Fibroblast of villous mesenchyme (primary cell): ENCODE measurements around the gene SYNPR. TPM values are rescaled to one million over a fixed set of nuclear protein-coding genes. Genes with fewer than 3 reads are reported as not detected.

ENCODE experiments used
- DNase-seq: peaks from one replicate; pipeline ENCODE4 v3.0.0-alpha.2; 2010; ENCODE audit warnings: low read depth
- H3K4me3 ChIP-seq: 2 replicates; pipeline ENCODE4 v1.5.1; 2011; ENCODE audit warnings: low read depth, mild to moderate bottlenecking, low read length
- total RNA-seq: library from RNA; depleted of rRNA; stranded (reverse); fragments of >200 nt; gene quantifications from 2 replicates; pipeline ENCODE4 v1.2.3, GENCODE V29; 2012
- TF ChIP-seq, protein P1 (sequence below): IDR thresholded peaks from 2 replicates; pipeline ENCODE4 v1.5.1; 2012; ENCODE audit warnings: low read depth, mild to moderate bottlenecking, low read length; ENCODE audit not compliant: insufficient read depth

The SYNPR gene
- total RNA-seq, 1 donor: not detected

DNA sequence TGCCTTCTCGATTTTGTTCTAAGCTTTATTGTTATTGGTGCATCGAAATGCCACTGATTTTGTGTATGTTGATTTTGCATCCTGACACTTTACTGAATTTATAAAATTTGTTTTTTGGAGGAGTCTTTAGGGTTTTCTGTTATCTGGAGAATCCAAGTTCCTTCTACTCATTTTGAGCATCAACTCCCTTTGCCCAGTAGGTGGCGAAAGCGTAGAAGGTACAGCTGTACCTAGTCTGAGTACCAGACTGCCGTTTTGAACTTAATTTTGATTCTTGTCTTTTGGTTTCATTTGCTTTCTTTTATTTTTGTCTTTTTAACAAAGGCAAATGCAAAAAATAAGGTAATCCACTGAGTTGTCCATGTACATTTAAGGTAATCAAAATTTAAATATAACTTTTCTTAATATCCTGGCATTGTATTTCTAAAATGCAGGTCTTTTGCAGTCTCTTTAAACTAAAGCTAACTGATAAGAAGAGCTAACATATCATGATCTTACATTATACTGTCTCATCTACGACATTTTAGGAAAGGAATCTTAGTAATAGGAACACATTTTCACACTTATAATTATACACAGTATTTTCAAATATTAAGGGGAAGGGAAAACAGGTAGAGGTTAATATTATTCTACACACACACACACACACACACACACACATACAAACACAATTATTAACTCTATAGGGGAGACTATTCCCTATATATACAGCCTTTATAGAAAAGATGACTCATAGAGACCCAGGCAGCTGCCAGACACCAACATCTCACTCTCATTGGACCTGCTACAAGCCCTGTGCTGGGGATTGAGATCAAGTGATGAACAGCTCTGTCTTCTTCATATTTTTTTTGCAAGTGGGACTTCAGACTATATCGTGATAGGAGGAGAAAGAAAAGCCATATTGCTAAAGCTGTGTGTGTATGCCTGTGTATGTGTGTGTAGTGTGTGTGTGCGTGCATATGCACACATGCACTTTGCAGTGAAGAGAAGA, 71.8 kb downstream of the SYNPR start:
- DNase-seq: peak; percentile 68

GRCh38 chr3:63351159-63352007, 73.3 kb downstream of the SYNPR start:
- TF ChIP-seq, protein P1, sequence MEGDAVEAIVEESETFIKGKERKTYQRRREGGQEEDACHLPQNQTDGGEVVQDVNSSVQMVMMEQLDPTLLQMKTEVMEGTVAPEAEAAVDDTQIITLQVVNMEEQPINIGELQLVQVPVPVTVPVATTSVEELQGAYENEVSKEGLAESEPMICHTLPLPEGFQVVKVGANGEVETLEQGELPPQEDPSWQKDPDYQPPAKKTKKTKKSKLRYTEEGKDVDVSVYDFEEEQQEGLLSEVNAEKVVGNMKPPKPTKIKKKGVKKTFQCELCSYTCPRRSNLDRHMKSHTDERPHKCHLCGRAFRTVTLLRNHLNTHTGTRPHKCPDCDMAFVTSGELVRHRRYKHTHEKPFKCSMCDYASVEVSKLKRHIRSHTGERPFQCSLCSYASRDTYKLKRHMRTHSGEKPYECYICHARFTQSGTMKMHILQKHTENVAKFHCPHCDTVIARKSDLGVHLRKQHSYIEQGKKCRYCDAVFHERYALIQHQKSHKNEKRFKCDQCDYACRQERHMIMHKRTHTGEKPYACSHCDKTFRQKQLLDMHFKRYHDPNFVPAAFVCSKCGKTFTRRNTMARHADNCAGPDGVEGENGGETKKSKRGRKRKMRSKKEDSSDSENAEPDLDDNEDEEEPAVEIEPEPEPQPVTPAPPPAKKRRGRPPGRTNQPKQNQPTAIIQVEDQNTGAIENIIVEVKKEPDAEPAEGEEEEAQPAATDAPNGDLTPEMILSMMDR: peak; percentile 92
- DNase-seq: peak; percentile 64
- H3K4me3 ChIP-seq: no peak overlapping the region

More for the DNA sequence above, 71.8 kb downstream of the SYNPR start:
- no peak overlapping the region for H3K4me3 ChIP-seq
- TF ChIP-seq, protein P1: peak; percentile 90

DNA sequence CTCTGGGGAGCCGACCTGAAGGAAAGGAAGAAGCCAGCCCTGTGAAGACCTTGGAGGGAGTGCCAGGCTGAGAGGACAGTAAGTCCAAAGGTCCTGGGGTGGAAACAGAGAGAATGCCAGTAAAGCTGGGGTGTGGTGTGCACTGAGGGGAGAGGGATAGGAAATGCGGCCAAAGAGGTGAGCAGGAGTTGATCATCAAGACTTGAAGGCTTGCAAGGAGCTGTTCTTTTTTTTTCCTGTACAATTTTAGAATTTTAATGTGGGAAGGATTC, 73.8 kb downstream of the SYNPR start:
- no peak overlapping the region for H3K4me3 ChIP-seq
- DNase-seq: no peak
- TF ChIP-seq, protein P1: no peak

- TF ChIP-seq, protein P1: no peak
- peak; percentile 23 for DNase-seq
- H3K4me3 ChIP-seq: no peak overlapping the region
Observed at GRCh38 chr3:63353383-63353782, 75.3 kb downstream of the SYNPR start.

- no peak overlapping the region for H3K4me3 ChIP-seq
- TF ChIP-seq, protein P1: no peak
- DNase-seq: no peak
Observed at GRCh38 chr3:63354160-63354559, 76.1 kb downstream of the SYNPR start.

- no peak for DNase-seq
- TF ChIP-seq, protein P1: no peak
- H3K4me3 ChIP-seq: no peak overlapping the region
Observed at GRCh38 chr3:63355809-63356208, 77.7 kb downstream of the SYNPR start.
